ENCODE measurements around the gene ITPR1.

The ITPR1 gene

DNA sequence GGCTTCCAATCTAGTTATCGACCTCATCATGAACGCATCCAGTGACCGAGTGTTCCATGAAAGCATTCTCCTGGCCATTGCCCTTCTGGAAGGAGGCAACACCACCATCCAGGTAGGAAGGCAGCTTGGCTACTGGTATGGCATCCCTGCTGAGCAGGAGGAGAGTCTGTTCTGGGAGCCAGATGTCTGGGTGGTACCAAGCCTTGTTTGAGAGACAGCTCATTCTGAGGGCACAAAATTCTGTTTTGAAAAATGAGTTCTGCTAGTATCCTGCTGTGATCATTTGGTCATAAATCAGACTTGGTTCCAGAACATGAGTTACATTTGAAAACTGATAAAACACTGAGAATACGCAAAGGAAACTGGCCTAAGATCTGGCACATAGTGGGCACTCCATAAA, 242.1 kb downstream of the ITPR1 start:
- no peak for DNase-seq
- Histone ChIP-seq H3K4me3 (ENCODE audit: low read depth, low read length) (no peak overlapping the region), H3K27me3 (replicated peaks) (no peaks in the 10 kb centered on the region), H3K27ac (no peak overlapping the region), H3K36me3 (replicated peaks) (no peaks in the 10 kb centered on the region)
- TF ChIP-seq, protein P1, sequence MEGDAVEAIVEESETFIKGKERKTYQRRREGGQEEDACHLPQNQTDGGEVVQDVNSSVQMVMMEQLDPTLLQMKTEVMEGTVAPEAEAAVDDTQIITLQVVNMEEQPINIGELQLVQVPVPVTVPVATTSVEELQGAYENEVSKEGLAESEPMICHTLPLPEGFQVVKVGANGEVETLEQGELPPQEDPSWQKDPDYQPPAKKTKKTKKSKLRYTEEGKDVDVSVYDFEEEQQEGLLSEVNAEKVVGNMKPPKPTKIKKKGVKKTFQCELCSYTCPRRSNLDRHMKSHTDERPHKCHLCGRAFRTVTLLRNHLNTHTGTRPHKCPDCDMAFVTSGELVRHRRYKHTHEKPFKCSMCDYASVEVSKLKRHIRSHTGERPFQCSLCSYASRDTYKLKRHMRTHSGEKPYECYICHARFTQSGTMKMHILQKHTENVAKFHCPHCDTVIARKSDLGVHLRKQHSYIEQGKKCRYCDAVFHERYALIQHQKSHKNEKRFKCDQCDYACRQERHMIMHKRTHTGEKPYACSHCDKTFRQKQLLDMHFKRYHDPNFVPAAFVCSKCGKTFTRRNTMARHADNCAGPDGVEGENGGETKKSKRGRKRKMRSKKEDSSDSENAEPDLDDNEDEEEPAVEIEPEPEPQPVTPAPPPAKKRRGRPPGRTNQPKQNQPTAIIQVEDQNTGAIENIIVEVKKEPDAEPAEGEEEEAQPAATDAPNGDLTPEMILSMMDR (IDR thresholded peaks at IDR 0.05; ENCODE audit: low read depth, low read length, missing control alignments) = no peak
- in situ Hi-C loops (cut with HindIII; ENCODE audit: low pct_ligation_motif_present, low sequenced_read_pairs) = no loop called here

DNA sequence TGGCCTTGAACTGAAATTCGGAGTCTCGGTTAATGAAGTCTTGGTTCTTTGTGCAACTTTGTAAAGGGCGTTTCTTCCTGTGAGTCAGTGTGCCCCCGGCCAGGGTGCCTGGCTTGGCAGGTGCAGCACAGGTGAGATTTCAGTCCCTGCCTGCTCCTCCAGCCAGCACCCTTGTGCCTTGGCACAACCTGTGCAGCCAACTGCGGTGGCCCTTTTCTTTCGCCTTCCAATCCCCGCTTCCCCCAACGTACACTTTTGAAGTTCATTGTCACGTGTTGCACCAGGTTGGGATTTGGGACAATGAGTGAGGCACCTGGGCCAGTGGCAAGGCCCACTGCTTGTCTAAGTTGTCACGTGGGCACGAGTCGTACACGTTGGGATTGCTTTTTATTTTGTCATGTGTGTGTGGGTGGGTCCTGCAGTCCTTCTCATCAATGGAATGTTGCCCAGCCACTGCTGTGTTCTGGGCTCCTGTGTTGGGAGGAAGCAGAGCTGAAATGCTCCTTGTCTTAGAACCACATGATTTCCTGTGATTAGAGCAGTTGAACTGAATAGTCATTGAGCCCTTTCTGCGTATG, 243.2 kb downstream of the ITPR1 start:
- no peak for DNase-seq
- H3K27ac ChIP-seq = no peak overlapping the region
- H3K27me3 ChIP-seq (replicated peaks) = no peaks in the 10 kb centered on the region
- TF ChIP-seq, protein P1 (IDR thresholded peaks at IDR 0.05; ENCODE audit: low read depth, low read length, missing control alignments) = no peak
- in situ Hi-C loops (cut with HindIII; ENCODE audit: low pct_ligation_motif_present, low sequenced_read_pairs) = no loop called here
- no peaks in the 10 kb centered on the region for H3K36me3 ChIP-seq (replicated peaks)
- H3K4me3 ChIP-seq (ENCODE audit: low read depth, low read length) = no peak overlapping the region

DNA sequence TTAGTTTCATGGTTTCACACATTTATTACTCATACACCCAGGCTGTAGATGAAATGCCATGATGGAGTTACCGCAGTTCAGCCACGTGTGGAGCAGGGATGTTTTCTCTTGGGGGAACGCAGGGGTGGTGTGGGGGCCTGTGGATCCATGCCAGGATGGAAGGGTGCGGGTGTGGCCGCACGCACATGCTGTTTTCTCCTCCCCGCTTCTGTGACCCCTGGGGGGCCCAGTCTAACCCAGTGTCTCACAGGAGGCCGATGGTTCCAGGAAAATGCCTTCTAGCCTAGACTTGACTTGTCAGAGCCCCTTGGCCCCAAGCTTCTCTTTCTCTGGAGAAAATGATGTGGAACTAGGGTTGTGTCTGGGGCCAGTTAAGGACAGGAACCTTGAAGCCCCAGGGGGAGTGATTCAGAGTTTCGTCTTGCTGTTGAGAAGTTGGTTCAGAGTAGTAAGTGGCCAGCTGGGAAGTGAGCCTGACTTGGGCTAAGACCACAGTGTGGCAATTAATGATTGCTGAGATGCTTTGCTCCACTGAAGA, 245.7 kb downstream of the ITPR1 start:
- no peak overlapping the region for H3K27ac ChIP-seq
- no peaks in the 10 kb centered on the region for H3K27me3 ChIP-seq (replicated peaks)
- in situ Hi-C loops (cut with HindIII; ENCODE audit: low pct_ligation_motif_present, low sequenced_read_pairs) = no loop called here
- peak; percentile 24 for DNase-seq
- TF ChIP-seq, protein P1 (IDR thresholded peaks at IDR 0.05; ENCODE audit: low read depth, low read length, missing control alignments) = no peak
- no peak overlapping the region for H3K4me3 ChIP-seq (ENCODE audit: low read depth, low read length)
- H3K36me3 ChIP-seq (replicated peaks) = no peaks in the 10 kb centered on the region

DNA sequence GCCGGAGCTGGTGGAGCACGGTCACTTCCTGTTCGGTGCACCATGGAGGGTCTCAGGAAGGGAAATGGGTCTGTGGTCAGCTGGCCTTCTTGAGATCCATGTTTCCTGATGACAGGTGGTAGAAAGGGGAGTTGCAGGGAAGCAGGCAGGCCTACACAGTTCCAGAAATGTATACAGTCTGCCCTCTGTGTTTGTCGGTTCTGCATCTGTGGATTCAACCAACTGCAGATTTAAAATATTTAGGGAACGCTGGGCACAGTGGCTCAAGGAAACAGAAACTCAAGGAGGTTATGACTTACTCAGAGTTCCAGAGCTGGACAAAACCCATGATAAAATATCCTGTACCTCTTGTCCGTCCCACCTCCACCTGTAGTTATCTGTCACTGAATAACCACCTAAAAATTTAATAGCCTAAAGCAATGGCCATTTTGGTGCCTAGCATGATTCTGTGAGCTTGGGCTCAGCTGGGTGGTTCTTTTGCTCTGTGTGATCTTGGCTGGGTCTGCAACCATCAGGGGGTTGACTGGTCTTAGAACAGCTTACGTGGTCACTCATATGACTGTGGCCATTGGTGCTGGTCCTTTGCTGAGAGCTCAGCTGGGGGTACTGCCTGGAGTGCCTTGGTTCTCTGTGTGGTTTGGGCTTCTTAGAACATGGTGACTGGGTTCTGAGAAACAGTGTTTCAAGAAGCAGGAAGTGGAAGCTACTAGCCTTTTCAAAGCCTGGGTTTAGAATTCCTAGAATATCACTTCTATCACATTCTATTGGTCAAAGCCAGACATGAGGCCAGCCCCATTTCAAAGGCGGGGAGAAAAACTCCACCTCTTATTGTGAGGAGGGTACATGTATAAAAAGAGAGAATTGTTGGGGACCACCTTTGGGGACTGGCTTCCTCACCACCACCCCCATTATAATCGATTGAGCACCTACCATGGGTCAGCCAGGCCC, 246.4 kb downstream of the ITPR1 start:
- H3K36me3 ChIP-seq (replicated peaks) = no peaks in the 10 kb centered on the region
- H3K27ac ChIP-seq = no peak overlapping the region
- in situ Hi-C loops (cut with HindIII; ENCODE audit: low pct_ligation_motif_present, low sequenced_read_pairs) = no loop called here
- H3K27me3 ChIP-seq (replicated peaks) = no peaks in the 10 kb centered on the region
- TF ChIP-seq, protein P1 (IDR thresholded peaks at IDR 0.05; ENCODE audit: low read depth, low read length, missing control alignments) = no peak
- H3K4me3 ChIP-seq (ENCODE audit: low read depth, low read length) = no peak overlapping the region
- no peak for DNase-seq

DNA sequence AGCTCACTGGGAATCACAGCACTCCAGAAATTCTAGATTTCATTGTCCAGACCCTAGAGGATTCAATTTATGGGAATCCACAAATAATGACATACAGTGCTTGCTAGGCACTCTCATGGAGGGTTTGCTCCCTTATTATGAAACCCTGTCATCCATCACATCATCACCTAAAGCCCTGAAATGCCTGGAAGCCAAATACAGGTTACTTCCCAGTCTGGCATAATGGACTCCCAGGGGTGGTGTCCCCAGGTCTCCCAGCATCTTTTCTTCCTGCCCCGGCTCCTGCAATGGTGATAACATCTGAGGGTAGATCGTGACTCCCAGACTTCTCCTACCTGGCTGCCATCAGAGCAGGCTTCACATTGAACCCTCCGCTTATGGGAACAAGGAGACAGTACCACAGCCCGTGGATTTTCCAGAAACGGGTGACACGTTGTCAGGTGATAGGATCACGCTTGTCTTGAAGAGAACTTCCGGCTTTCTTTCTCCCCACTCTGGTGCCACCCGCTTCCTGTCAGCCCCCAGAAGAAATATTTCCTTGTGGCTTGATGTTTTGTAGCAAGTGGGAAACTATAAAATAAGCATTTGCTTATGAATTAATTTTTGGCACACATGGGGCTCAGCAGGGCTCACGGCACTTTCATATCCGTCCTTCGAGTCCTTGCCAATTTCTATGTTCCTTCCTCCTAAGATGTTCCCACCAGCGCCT, 247.4 kb downstream of the ITPR1 start:
- Histone ChIP-seq H3K27ac (peak overlapping the region; percentile 81), H3K27me3 (replicated peaks) (no peaks in the 10 kb centered on the region), H3K36me3 (replicated peaks) (no peaks in the 10 kb centered on the region), H3K4me3 (ENCODE audit: low read depth, low read length) (no peak overlapping the region)
- TF ChIP-seq, protein P1 (IDR thresholded peaks at IDR 0.05; ENCODE audit: low read depth, low read length, missing control alignments) = no peak
- no peak for DNase-seq
- in situ Hi-C loops (cut with HindIII; ENCODE audit: low pct_ligation_motif_present, low sequenced_read_pairs) = no loop called here
